ENCODE data around the gene DOCK2. TPM values are rescaled to one million over a fixed set of nuclear protein-coding genes. Genes with fewer than 3 reads are reported as not detected.

The DOCK2 gene
- total and polyA plus RNA-seq, 7 donors: 2.3 to 21.1 (median 12.5) TPM

GRCh38 chr5:169651526-169651925 lies 14.5 kb downstream of the DOCK2 start:
- H3K36me3 ChIP-seq: no peaks in the 10 kb centered on the region
- intact Hi-C loops (cut with DNase I): no loop called here
- TF ChIP-seq EP300 (IDR thresholded peaks at IDR 0.05) (no peak), POLR2A (IDR thresholded peaks at IDR 0.05) (no peak), POLR2AphosphoS5 (IDR thresholded peaks at IDR 0.05) (no peak), CTCF (IDR thresholded peaks at IDR 0.05) (no peak)
- no peak overlapping the region for H3K4me3 ChIP-seq
- 69 to 75% methylated on average over 5 of the region's 5 CpGs for WGBS, 2 donors
- peaks cover 0 to 17% (median 4%) of the 10 kb centered on the region in 4 donors for H3K4me1 ChIP-seq
- DNase-seq: no peak
- no peaks in the 10 kb centered on the region for H3K9me3 ChIP-seq
- H3K27ac ChIP-seq: no peak overlapping the region
- H3K27me3 ChIP-seq: no peaks in the 10 kb centered on the region

- 0 to 31% methylated on average over 1 of the region's 1 CpG for WGBS, 2 donors
- peaks cover 0 to 17% (median 4%) of the 10 kb centered on the region in 4 donors for H3K4me1 ChIP-seq
These were observed 15.0 kb downstream of the DOCK2 start for GRCh38 chr5:169652057-169652456.

GRCh38 chr5:169653091-169653490 lies 16.0 kb downstream of the DOCK2 start:
- TF ChIP-seq CTCF (IDR thresholded peaks at IDR 0.05) (no peak), EP300 (IDR thresholded peaks at IDR 0.05) (no peak), POLR2AphosphoS5 (IDR thresholded peaks at IDR 0.05) (no peak)
- H3K4me1 ChIP-seq: peaks cover 0 to 17% (median 4%) of the 10 kb centered on the region in 4 donors
- H3K4me3 ChIP-seq: no peak overlapping the region
- H3K9me3 ChIP-seq: no peaks in the 10 kb centered on the region
- intact Hi-C loops (cut with DNase I): no loop called here
- no peaks in the 10 kb centered on the region for H3K36me3 ChIP-seq
- no peak overlapping the region for H3K27ac ChIP-seq
- H3K27me3 ChIP-seq: no peaks in the 10 kb centered on the region
- no peak for DNase-seq
- 62 to 81% methylated on average over 5 of the region's 5 CpGs for WGBS, 2 donors

More at GRCh38 chr5:169652057-169652456, 15.0 kb downstream of the DOCK2 start:
- no peak for TF ChIP-seq EP300 (IDR thresholded peaks at IDR 0.05)
- no peak for TF ChIP-seq CTCF (IDR thresholded peaks at IDR 0.05)
- no peak for TF ChIP-seq POLR2A (IDR thresholded peaks at IDR 0.05)
- no peak for TF ChIP-seq POLR2AphosphoS5 (IDR thresholded peaks at IDR 0.05)
- intact Hi-C loops (cut with DNase I): no loop called here
- Histone ChIP-seq H3K9me3 (no peaks in the 10 kb centered on the region), H3K36me3 (no peaks in the 10 kb centered on the region), H3K27me3 (no peaks in the 10 kb centered on the region), H3K27ac (no peak overlapping the region), H3K4me3 (no peak overlapping the region)
- DNase-seq: no peak

- intact Hi-C loops (cut with DNase I): no loop called here
- no peak overlapping the region for H3K27ac ChIP-seq
- no peak for TF ChIP-seq POLR2A (IDR thresholded peaks at IDR 0.05)
- TF ChIP-seq EP300 (IDR thresholded peaks at IDR 0.05): no peak
- no peak for TF ChIP-seq CTCF (IDR thresholded peaks at IDR 0.05)
- TF ChIP-seq POLR2AphosphoS5 (IDR thresholded peaks at IDR 0.05): no peak
- no peaks in the 10 kb centered on the region for H3K36me3 ChIP-seq
- no peaks in the 10 kb centered on the region for H3K27me3 ChIP-seq
- no peak overlapping the region for H3K4me3 ChIP-seq
- peaks cover 0 to 17% (median 4%) of the 10 kb centered on the region in 4 donors for H3K4me1 ChIP-seq
- H3K9me3 ChIP-seq: no peaks in the 10 kb centered on the region
- DNase-seq: no peak
- WGBS, 2 donors: 55 to 91% methylated on average over 2 of the region's 2 CpGs
These were observed 18.3 kb downstream of the DOCK2 start for GRCh38 chr5:169655353-169655752.
